PFSK-1 (cell line): ENCODE results near the gene TIAM1.

Experiments used
- FOXP2 ChIP-seq: optimal IDR thresholded peaks from 2 replicates; pipeline ENCODE3; 2011; ENCODE audit warnings: borderline replicate concordance, control low read depth, inconsistent platforms; ENCODE audit not compliant: insufficient read depth; ENCODE audit errors: extremely low read length, extremely low read depth
- POLR2AphosphoS5 ChIP-seq: IDR thresholded peaks from 2 replicates; pipeline ENCODE4 v1.6.1; 2012; ENCODE audit warnings: low read depth, mild to moderate bottlenecking, control low read depth, low read length, moderate library complexity
- REST ChIP-seq, 2 experiments: IDR thresholded peaks; 2 replicates each; pipeline versions ENCODE4 v1.6.1 to v1.8.0; 2011 to 2012; ENCODE audit warnings: low read depth in 2 of 2, low read length in 2 of 2, control low read depth in 1 of 2, inconsistent platforms in 1 of 2, mild to moderate bottlenecking in 1 of 2, moderate library complexity in 1 of 2; ENCODE audit not compliant: insufficient read depth in 1 of 2
- SIN3A ChIP-seq: IDR thresholded peaks from 2 replicates; pipeline ENCODE4 v1.6.1; 2012; ENCODE audit warnings: mild to moderate bottlenecking, low read length, moderate library complexity, borderline replicate concordance; ENCODE audit not compliant: insufficient read depth
- TAF1 ChIP-seq: IDR thresholded peaks from 2 replicates; pipeline ENCODE4 v1.6.1; 2012; ENCODE audit warnings: low read length, control low read depth, borderline replicate concordance; ENCODE audit not compliant: insufficient read depth

- TF ChIP-seq POLR2AphosphoS5: no peak
- no peak for TF ChIP-seq REST (IDR thresholded peaks at IDR 0.05; ENCODE audit: insufficient read depth in 1 of 2, low read depth in 2 of 2, low read length in 2 of 2)
- TF ChIP-seq SIN3A: no peak
- no peak for TF ChIP-seq TAF1
- TF ChIP-seq FOXP2: peak; percentile 66
Observed at GRCh38 chr21:31136891-31137290, 207.2 kb downstream of the TIAM1 start.
